Activated T-helper 1 cell treated with anti-CD3 and anti-CD28 coated beads, Interleukin-12 subunit alpha, Interleukin-12 subunit beta, Interleukin-2, Interleukin-4 antibody, amounts not matched to agents 30 ng/mL and 10 ng/mL and 1 ng/mL, durations not matched to agents 14 hours and 24 hours and 36 hours (primary cell): ENCODE results near the gene SURF6. TPM values are rescaled to one million over a fixed set of nuclear protein-coding genes. Genes with fewer than 3 reads are reported as not detected.
"Not testable (repeated sequence)": the region's sequence is repeated elsewhere in the genome, so short reads cannot be mapped to it uniquely, and the experiment has no call there.

Experiments
- DNase-seq: peaks from one replicate; pipeline ENCODE4 v3.0.0; 2021; ENCODE audit warnings: low spot score
- H3K27ac Mint-ChIP-seq: one replicate; pipeline ENCODE4 v1.8.0; 2021; ENCODE audit warnings: mild to moderate bottlenecking, mixed read lengths
- H3K27me3 Mint-ChIP-seq: one replicate; pipeline ENCODE4 v1.8.0; 2022; ENCODE audit warnings: mild to moderate bottlenecking, moderate library complexity, mixed read lengths; ENCODE audit not compliant: insufficient read depth
- H3K36me3 Mint-ChIP-seq: one replicate; pipeline ENCODE4 v1.8.0; 2021; ENCODE audit warnings: low read depth, mixed read lengths
- H3K4me1 Mint-ChIP-seq: one replicate; pipeline ENCODE4 v1.8.0; 2021; ENCODE audit warnings: low read depth, mixed read lengths
- H3K4me3 Mint-ChIP-seq: one replicate; pipeline ENCODE4 v1.8.0; 2021; ENCODE audit warnings: mild to moderate bottlenecking, moderate library complexity, mixed read lengths
- H3K9me3 Mint-ChIP-seq: one replicate; pipeline ENCODE4 v1.8.0; 2021; ENCODE audit warnings: mixed read lengths
- intact Hi-C: fragments of 100-400 bp; cut with micrococcal nuclease; formaldehyde crosslinking; loops from one replicate; pipeline ENCODE4 v1.15.1; 2024
- total RNA-seq: library from RNA; stranded (reverse); gene quantifications from 2 replicates; pipeline ENCODE4 v1.2.3, GENCODE V29; 2022

SURF6 gene
- total RNA-seq, 1 donor from 2014 or later, result 29.0 TPM

DNA sequence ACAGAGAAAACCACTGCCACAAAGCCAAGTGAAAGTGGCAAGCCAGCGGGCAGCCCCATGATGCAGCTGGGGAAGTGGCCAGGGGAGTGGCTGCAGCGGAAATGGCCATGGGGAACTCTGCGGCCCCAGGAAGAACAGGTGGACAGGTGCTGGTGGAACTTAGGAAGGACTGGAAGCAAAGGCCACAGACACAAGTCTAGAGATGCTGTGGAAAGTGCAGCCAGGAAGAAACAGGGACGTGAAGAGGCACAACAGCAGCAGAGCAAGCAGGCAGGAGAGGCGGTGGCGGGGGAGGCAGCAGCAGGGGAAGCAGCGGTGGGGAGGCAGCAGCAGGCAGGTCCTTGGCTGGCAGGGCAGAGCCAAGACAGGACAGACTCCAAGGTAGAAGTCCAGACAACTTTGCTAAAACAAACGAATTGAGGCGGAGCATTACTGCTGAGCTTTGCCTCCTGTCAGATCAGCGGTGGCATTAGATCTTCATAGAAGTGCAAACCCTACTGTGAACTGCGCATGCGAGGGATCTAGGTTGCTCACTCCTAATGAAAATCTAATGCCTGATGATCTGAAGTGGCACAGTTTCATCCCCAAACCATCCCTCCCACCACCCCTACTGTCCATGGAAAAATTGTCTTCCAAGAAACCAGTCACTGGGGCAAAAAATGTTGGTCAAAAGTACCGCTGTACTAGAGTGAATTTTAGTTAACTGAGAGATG lies 11.8 kb downstream of the SURF6 start:
- no peaks in the 10 kb centered on the region for H3K27me3 Mint-ChIP-seq
- peaks cover 6% of the 10 kb centered on the region for H3K36me3 Mint-ChIP-seq
- DNase-seq, result no peak
- intact Hi-C loops, result no loop called here
- no peaks in the 10 kb centered on the region for H3K4me1 Mint-ChIP-seq
- no peak overlapping the region for H3K4me3 Mint-ChIP-seq
- no peaks in the 10 kb centered on the region for H3K9me3 Mint-ChIP-seq
- H3K27ac Mint-ChIP-seq, result no peak overlapping the region

DNA sequence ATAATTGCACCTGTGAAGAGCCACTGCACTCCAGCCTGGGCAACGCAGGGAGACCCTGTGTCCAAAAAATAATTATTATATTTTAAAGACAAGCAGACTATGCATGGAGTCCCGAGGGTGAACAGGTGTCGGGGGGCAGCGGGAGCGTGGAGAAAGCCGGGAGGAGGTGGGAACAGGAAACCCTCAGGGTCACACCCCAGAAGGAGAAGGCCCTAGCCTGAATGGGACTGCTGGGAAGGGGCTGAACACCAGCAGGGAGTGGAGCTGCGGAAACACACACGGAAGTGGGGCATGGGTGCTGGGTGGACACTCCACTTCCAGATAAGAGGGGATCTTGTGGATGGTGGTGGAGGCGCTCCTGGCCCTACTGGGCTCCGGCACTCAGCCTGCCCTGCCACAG lies 12.8 kb downstream of the SURF6 start:
- H3K4me3 Mint-ChIP-seq, result no peak overlapping the region
- intact Hi-C loops, result no loop called here
- no peaks in the 10 kb centered on the region for H3K9me3 Mint-ChIP-seq
- H3K27ac Mint-ChIP-seq, result no peak overlapping the region
- H3K27me3 Mint-ChIP-seq, result no peaks in the 10 kb centered on the region
- no peaks in the 10 kb centered on the region for H3K4me1 Mint-ChIP-seq
- no peak for DNase-seq
- H3K36me3 Mint-ChIP-seq, result no peaks in the 10 kb centered on the region

DNA sequence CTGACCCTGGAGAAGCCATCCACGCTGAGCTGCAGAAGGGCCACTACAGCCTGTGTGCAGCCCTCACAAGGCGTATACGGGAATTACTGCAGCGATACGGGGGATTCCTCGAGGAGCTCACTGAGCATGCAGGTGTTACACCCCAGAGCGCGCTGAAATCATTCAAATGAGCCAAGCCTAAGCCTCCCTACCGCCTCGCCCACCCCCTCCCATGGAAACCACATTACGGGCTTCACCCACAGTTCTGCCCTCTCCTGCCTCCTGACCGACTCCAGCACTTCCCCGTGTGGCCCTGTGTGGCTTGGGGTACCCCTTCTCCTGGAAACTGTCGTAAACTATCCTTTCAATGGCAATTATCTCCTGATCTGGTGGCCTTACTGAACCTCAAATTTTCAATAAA lies 13.3 kb downstream of the SURF6 start:
- intact Hi-C loops, result no loop called here
- no peak overlapping the region for H3K27ac Mint-ChIP-seq
- no peak for DNase-seq
- no peaks in the 10 kb centered on the region for H3K4me1 Mint-ChIP-seq
- H3K4me3 Mint-ChIP-seq, result no peak overlapping the region
- no peaks in the 10 kb centered on the region for H3K9me3 Mint-ChIP-seq
- H3K27me3 Mint-ChIP-seq, result no peaks in the 10 kb centered on the region
- no peaks in the 10 kb centered on the region for H3K36me3 Mint-ChIP-seq

DNA sequence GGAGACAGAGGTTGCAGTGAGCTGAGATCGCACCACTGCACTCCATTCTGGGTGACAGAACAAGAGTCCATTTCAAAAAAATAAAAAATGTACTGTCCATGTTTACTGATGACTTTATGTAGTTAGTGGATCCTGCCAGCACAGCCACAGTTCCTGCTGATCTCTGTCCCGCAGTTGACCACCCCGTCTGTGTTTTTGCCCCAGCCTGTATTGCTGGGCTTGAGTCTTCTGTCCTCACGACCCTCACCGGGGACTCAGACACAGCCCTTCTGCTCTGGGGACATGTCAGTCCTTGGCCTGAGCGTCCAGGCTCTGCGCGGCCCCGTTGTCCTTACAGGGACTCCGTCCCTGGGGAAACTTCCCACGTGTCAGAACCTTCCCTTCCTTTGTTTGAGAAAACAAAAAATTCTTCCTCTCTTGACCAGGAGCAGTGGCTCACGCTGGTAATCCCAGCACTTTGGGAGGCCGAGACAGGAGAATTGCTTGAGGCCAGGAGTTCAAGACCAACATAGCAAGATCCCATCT lies 14.5 kb downstream of the SURF6 start:
- no peak overlapping the region for H3K27ac Mint-ChIP-seq
- no peaks in the 10 kb centered on the region for H3K9me3 Mint-ChIP-seq
- DNase-seq, result no peak
- no peak overlapping the region for H3K4me3 Mint-ChIP-seq
- H3K36me3 Mint-ChIP-seq, result no peaks in the 10 kb centered on the region
- no peaks in the 10 kb centered on the region for H3K27me3 Mint-ChIP-seq
- no peaks in the 10 kb centered on the region for H3K4me1 Mint-ChIP-seq
- intact Hi-C loops, result no loop called here

DNA sequence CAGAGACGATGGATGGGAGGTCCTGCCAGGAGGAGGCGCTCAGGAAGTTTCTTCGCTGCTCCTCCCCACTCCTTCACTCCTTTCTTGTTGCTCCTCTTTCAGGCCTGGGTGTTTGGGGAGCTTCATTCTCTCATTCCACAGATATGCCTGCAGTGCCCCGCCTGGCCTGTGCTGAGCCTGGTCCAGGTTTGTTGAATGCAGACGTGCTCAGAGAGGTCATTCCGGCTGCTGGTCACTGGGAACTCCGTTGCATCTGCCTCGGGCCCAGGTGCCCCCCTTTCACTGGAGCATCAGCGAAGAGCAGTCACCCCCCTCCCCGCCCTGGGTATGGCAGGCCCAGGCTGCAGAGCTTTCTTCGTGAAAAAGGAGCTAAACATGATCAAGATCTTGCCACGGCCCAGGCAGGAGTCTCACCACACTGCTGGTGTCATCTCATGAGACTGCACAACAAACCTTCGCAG lies 15.5 kb downstream of the SURF6 start:
- no peaks in the 10 kb centered on the region for H3K27me3 Mint-ChIP-seq

DNA sequence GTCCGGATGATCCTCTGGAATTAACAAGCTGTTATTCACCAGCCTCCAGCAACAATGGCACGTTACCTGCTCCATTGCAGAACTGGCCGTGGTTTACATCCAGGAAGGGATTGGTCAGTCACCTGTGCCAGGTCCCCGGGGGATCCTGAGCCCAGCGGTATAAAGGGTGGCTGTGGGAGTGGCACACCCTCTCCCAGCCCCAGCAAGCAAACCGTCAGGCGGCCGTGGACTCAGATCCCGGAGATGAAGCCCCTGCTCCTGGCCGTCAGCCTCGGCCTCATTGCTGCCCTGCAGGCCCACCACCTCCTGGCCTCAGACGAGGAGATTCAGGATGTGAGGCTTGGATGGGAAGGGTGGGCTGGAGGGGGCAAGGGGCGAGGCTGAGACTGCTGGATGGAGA lies 18.4 kb downstream of the SURF6 start:
- H3K27me3 Mint-ChIP-seq, H3K9me3 Mint-ChIP-seq, H3K36me3 Mint-ChIP-seq, DNase-seq, H3K4me1 Mint-ChIP-seq, H3K4me3 Mint-ChIP-seq, intact Hi-C loops, H3K27ac Mint-ChIP-seq: not testable (repeated sequence)

More for the DNA sequence above, 15.5 kb downstream of the SURF6 start:
- intact Hi-C loops, result no loop called here
- Mint-ChIP-seq H3K27ac (no peak overlapping the region), H3K4me3 (no peak overlapping the region), H3K36me3 (no peaks in the 10 kb centered on the region), H3K9me3 (no peaks in the 10 kb centered on the region), H3K4me1 (no peaks in the 10 kb centered on the region)
- DNase-seq, result no peak

DNA sequence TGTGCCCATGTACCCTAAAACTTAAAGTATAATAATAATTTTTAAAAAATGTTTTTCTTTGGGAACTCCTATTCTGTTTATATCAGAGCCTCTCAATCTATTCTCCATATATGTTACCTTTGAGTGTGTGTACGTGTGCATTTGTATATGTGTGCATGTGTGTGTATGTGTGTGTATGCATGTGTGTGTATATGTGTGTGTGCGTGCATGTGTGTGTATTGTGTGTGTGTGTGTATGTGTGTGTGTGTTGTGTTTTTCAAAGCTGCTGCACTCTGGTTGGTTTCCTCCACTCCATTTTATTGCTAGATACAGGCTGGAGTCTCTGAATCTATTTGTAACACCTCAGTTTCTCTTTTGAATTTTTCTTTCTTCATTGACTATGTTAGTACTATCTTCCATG lies 20.0 kb downstream of the SURF6 start:
- H3K4me3 Mint-ChIP-seq, result no peak overlapping the region
- intact Hi-C loops, result no loop called here
- no peaks in the 10 kb centered on the region for H3K9me3 Mint-ChIP-seq
- H3K27me3 Mint-ChIP-seq, result peaks cover 2% of the 10 kb centered on the region
- DNase-seq, result no peak
- H3K27ac Mint-ChIP-seq, result no peak overlapping the region
- no peaks in the 10 kb centered on the region for H3K36me3 Mint-ChIP-seq
- H3K4me1 Mint-ChIP-seq, result no peaks in the 10 kb centered on the region

DNA sequence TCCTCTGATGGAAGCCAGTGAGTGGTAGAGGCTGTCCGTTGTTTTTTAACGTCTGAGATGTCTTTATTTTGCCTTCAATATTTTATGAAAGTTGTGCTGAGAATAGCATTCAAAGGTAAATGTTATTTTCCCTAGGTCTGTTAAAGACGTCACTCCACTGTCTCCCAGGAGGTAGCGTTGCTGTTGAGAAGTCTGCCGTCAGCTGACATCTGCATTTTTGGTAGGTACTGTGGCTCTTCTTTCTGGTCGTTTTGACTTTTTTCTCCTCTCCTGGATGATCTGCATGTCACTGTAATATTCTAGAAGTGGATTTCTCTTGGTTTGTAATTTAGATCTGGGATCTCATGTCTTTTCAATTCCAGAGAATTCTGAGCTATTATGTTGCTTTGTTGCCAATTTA lies 26.4 kb downstream of the SURF6 start:
- no peaks in the 10 kb centered on the region for H3K36me3 Mint-ChIP-seq
- peaks cover 7% of the 10 kb centered on the region for H3K27me3 Mint-ChIP-seq
- H3K9me3 Mint-ChIP-seq, result no peaks in the 10 kb centered on the region
- H3K27ac Mint-ChIP-seq, result no peak overlapping the region
- no peak for DNase-seq
- no peaks in the 10 kb centered on the region for H3K4me1 Mint-ChIP-seq
- intact Hi-C loops, result no loop called here
- no peak overlapping the region for H3K4me3 Mint-ChIP-seq

DNA sequence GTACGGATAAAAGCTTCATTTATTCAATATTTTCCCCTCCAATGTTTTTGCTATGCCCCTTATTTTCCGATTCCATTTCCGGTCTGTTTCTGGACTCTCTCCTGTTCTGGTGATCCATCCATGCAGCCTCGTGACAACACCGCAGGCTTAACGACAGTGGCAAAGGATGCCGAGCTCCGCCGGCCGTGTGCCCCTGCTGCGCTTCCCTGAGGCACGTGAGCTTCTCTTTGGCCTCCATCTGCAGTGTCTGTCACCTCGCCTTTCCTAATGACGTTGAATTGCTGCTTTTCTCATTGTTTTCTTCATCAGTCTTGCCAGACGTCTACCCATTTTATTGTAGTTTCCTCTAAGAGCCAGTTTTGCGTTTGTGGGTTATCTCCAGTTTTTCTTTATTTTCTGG lies 28.7 kb downstream of the SURF6 start:
- intact Hi-C loops, result no loop called here
- Mint-ChIP-seq H3K4me1 (no peaks in the 10 kb centered on the region), H3K27me3 (peaks cover 7% of the 10 kb centered on the region), H3K36me3 (no peaks in the 10 kb centered on the region), H3K27ac (no peak overlapping the region), H3K9me3 (no peaks in the 10 kb centered on the region), H3K4me3 (no peak overlapping the region)
- no peak for DNase-seq

DNA sequence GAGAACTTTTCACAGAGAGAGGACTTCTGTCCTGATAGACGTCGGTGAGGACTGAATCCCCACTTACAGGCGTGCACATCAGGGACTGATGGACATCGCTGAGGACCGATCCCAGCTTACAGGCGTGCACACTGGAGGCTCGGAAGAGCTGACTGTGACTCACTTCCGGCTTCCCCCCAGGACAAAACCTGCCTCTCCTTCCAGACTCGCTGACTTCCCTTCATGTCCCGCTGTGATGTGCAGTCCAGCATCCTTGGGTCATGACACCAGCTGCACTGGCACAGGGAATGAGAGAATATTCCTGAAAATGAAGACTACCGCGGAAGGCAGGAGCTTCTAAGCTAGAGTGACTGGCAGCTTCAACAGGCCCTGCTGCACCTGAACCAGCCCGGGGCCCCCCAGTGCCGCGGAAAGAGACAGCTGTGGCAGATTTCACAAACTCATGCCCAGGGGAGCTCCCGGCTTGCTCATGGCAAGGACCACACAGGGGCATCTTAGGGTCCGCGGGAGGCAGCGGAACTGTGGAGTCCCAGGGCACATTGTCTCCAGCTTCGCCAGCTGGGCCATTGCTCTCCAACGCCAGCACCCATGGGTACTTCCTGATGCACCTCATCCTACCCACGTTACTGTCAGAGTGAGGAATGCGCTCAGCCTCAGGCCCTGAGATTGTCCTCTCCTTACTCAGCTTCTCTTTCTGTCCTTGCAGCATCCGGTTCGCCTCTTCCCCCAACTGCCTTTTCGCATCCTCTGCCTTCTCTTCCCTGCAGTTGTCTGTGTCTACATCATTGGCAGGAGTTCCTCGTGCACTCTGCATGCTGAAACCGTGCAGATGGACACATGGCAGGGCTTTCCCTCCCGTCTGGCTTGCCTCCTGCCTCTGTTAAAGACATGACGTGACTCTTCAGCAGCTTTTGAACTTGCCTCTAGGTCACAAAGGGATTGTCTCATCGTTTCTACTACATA lies 29.5 kb downstream of the SURF6 start:
- no peaks in the 10 kb centered on the region for H3K36me3 Mint-ChIP-seq
- intact Hi-C loops, result no loop called here
- no peak for DNase-seq
- no peak overlapping the region for H3K4me3 Mint-ChIP-seq
- peaks cover 7% of the 10 kb centered on the region for H3K27me3 Mint-ChIP-seq
- no peaks in the 10 kb centered on the region for H3K9me3 Mint-ChIP-seq
- no peak overlapping the region for H3K27ac Mint-ChIP-seq
- H3K4me1 Mint-ChIP-seq, result no peaks in the 10 kb centered on the region

DNA sequence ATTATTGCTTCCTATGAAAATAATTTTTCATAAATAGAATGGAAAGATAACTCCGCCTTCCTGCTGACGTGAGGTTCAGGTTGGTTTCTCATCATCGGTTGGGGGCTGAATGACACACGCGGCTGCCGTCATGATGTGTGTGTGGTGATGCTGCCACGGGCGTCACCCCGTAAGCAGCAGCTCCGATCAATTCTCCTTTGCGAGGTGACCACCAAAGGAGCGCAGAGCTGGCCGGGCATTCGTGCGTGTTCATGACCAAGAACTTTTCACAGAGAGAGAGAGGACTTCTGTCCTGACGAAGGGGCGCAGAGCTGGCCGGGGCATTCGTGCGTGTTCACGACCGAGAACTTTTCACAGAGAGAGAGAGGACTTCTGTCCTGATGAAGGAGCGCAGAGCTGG lies 30.3 kb downstream of the SURF6 start:
- intact Hi-C loops, result no loop called here
- H3K36me3 Mint-ChIP-seq, result no peaks in the 10 kb centered on the region
- H3K27me3 Mint-ChIP-seq, result peaks cover 6% of the 10 kb centered on the region
- no peak overlapping the region for H3K4me3 Mint-ChIP-seq
- no peak overlapping the region for H3K27ac Mint-ChIP-seq
- H3K9me3 Mint-ChIP-seq, result no peaks in the 10 kb centered on the region
- DNase-seq, result no peak
- no peaks in the 10 kb centered on the region for H3K4me1 Mint-ChIP-seq

DNA sequence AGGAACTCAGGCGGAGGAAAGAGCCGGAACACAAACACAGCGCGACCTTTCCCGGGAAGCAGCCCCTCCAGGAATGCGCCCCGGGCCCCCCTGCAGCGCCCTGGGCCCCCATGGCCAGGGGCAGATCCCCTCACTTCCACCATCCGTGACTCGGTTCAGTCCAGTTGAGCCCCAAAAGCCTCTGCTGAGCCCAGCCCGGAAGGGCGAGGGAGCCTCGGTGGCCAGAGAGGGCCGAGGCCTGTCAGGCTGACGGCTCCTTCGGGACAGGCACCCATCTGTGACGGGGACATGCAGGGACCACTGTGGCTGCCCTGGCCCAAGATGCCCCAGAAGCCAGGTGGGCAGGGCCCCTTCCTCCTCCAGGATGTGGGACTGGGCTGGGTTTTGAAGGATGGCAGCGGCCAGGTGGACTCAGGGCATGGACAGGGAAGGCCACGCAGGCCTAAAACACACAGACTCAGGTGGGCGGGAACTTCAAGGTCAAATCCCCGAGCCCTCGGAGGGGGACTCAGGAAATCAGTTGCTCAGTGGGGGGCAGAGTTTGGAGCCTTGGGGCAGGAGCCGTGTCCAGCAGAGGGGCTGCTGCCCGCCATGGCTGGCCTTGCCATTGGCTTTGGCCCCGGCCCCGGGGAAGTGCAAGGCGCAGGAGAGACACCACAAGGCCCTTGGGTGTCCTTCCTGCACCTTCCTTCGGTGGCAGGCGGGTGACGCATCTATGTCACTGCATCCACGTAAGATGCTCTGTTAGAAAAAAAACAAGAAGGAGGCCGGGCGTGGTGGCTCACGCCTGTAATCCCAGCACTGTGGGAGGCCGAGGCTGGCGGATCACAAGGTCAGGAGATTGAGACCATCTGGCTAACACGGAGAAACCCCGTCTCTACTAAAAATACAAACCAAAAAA lies 31.3 kb downstream of the SURF6 start:
- Mint-ChIP-seq H3K4me3 (no peak overlapping the region), H3K4me1 (no peaks in the 10 kb centered on the region), H3K27ac (no peak overlapping the region), H3K9me3 (no peaks in the 10 kb centered on the region), H3K36me3 (no peaks in the 10 kb centered on the region), H3K27me3 (peaks cover 7% of the 10 kb centered on the region)
- DNase-seq, result no peak
- intact Hi-C loops, result no loop called here
